Measurements from ENCODE around the gene HVCN1.

GRCh38 chr12:110698171-110698902 is 9.4 kb upstream of the HVCN1 start:
- TF ChIP-seq CTCF (IDR thresholded peaks at IDR 0.05) = peak; percentile 58 to 71 (median 65)
- no peak for TF ChIP-seq POLR2A (IDR thresholded peaks at IDR 0.05)
